Common myeloid progenitor, CD34-positive (primary cell): Measurements from ENCODE around the gene ITGA6. TPM values are rescaled to one million over a fixed set of nuclear protein-coding genes. Genes with fewer than 3 reads are reported as not detected.

ENCODE experiments used
- CTCF ChIA-PET: fragments of 350-600 bp; sonication (Branson Sonifier 250); formaldehyde crosslinking; loops from one replicate; lab custom pipeline; 2021; ENCODE audit warnings: antibody characterized with exemption; lab: Charles Lee
- POLR2A ChIA-PET: fragments of 350-600 bp; sonication (Branson Sonifier 250); formaldehyde crosslinking; loops from one replicate; lab custom pipeline; 2021; ENCODE audit warnings: antibody characterized with exemption; lab: Charles Lee
- DNase-seq, 3 donors: peaks; one replicate each; pipeline versions ENCODE4 v3.0.0 to v3.0.0-alpha.2; 2013
- H3K27ac ChIP-seq, 2 experiments: 1 replicate in 1 of 2; 2 replicates in 1 of 2; pipeline ENCODE4 v1.7.0; 2013; ENCODE audit warnings: inconsistent platforms in 2 of 2, low read length in 2 of 2, mild to moderate bottlenecking in 2 of 2, low read depth in 1 of 2, moderate library complexity in 1 of 2; ENCODE audit not compliant: severe bottlenecking in 2 of 2, insufficient read depth in 1 of 2, poor library complexity in 1 of 2
- H3K27me3 ChIP-seq, 5 experiments: replicated peaks in 2 of 5; 1 replicate in 3 of 5; 2 replicates in 2 of 5; pipeline versions ENCODE4 v1.6.1 to v1.7.0; 2013; ENCODE audit warnings: low read length in 4 of 5, mild to moderate bottlenecking in 2 of 5, moderate library complexity in 2 of 5, inconsistent platforms in 1 of 5; ENCODE audit not compliant: insufficient read depth in 5 of 5, control insufficient read depth in 4 of 5
- H3K36me3 ChIP-seq, 4 experiments: 1 replicate in 2 of 4; 2 replicates in 2 of 4; pipeline versions ENCODE4 v1.6.1 to v1.7.0; 2013; ENCODE audit warnings: low read length in 3 of 4, control low read depth in 1 of 4, mild to moderate bottlenecking in 1 of 4; ENCODE audit not compliant: control insufficient read depth in 4 of 4, insufficient read depth in 4 of 4
- H3K4me1 ChIP-seq, 4 experiments: 1 replicate in 3 of 4; 2 replicates in 1 of 4; pipeline versions ENCODE4 v1.6.1 to v1.7.1; 2013; ENCODE audit warnings: low read length in 3 of 4, mild to moderate bottlenecking in 3 of 4, control low read depth in 1 of 4, inconsistent platforms in 1 of 4, moderate library complexity in 1 of 4; ENCODE audit not compliant: control insufficient read depth in 4 of 4, insufficient read depth in 4 of 4; ENCODE audit errors: control extremely low read depth in 1 of 4
- H3K4me3 ChIP-seq, 7 experiments: 1 replicate in 4 of 7; 2 replicates in 3 of 7; pipeline versions ENCODE4 v1.5.1 to v1.7.0; 2013; ENCODE audit warnings: mild to moderate bottlenecking in 7 of 7, low read length in 6 of 7, moderate library complexity in 6 of 7, inconsistent platforms in 2 of 7, low read depth in 2 of 7, control low read depth in 1 of 7; ENCODE audit not compliant: insufficient read depth in 4 of 7, control insufficient read depth in 1 of 7; ENCODE audit errors: extremely low read depth in 1 of 7
- H3K9me3 ChIP-seq, 5 experiments: 1 replicate in 4 of 5; 2 replicates in 1 of 5; pipeline versions ENCODE4 v1.6.1 to v1.7.1; 2013; ENCODE audit warnings: low read length in 4 of 5, mild to moderate bottlenecking in 2 of 5, inconsistent platforms in 1 of 5, low read depth in 1 of 5, moderate library complexity in 1 of 5; ENCODE audit not compliant: control insufficient read depth in 4 of 5, insufficient read depth in 2 of 5; ENCODE audit errors: control extremely low read depth in 1 of 5
- WGBS: methylation state at CpG from one replicate; pipeline ENCODE4 v1.1.5; 2013; ENCODE audit not compliant: insufficient coverage; 5-methylcytosine and 5-hydroxymethylcytosine counted together
- polyA plus RNA-seq: library from polyadenylated mRNA; unstranded; fragments of 120-200 nt; gene quantifications from one replicate; pipeline ENCODE4 v1.2.1, GENCODE V29; 2013

Gene ITGA6
- polyA plus RNA-seq, result 54.0 TPM

DNA sequence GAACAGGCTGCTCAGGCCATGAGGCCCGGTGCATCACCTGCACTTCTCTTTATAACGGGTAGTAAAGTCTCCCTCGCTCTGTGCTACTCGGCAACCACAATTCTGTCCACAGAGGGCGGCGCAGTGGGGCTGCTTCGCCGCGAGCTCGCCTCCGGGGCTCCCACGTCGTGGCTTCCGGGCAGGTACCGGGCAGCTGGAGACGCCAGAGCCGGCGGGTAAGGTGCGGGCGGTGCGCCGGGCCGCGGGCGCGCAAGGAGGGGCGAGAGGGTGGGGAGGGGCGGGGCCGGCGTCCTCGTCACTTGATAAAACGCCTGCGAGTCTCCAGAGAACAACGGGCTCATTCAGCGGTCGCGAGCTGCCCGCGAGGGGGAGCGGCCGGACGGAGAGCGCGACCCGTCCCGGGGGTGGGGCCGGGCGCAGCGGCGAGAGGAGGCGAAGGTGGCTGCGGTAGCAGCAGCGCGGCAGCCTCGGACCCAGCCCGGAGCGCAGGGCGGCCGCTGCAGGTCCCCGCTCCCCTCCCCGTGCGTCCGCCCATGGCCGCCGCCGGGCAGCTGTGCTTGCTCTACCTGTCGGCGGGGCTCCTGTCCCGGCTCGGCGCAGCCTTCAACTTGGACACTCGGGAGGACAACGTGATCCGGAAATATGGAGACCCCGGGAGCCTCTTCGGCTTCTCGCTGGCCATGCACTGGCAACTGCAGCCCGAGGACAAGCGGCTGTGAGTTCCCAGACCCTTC is at the start of gene ITGA6:
Gene ITGA6 (plus strand): TSS at position 331 of the 734 bp plus-strand sequence.
- H3K9me3 ChIP-seq, result no peaks in the 10 kb centered on the region
- peak within 1 kb of the TSS; percentile 73 to 89 (median 83) for H3K4me3 ChIP-seq
- no peaks in the 10 kb centered on the region for H3K36me3 ChIP-seq
- H3K4me1 ChIP-seq, result peaks cover 22 to 49% (median 42%) of the 10 kb centered on the region in 4 experiments
- 0% methylated on average over 53 of the region's 79 CpGs for WGBS
- H3K27me3 ChIP-seq, result no peaks in the 10 kb centered on the region
- ChIA-PET POLR2A (interaction anchor here (1.4 kb wide), 1 partner anchor 32 kb away, joined by 4 read pairs; no protein-coding TSS in a partner anchor), CTCF (interaction anchor here (0.8 to 30.2 kb wide), 15 partner anchors 12 to 323 kb away, joined by 3 to 515 read pairs (median 4); no protein-coding TSS in a partner anchor)
- DNase-seq, result peak; percentile 77 to 87 (median 79)
- H3K27ac ChIP-seq, result peak within 1 kb of the TSS in 1 of 2 experiments; percentile 9

DNA sequence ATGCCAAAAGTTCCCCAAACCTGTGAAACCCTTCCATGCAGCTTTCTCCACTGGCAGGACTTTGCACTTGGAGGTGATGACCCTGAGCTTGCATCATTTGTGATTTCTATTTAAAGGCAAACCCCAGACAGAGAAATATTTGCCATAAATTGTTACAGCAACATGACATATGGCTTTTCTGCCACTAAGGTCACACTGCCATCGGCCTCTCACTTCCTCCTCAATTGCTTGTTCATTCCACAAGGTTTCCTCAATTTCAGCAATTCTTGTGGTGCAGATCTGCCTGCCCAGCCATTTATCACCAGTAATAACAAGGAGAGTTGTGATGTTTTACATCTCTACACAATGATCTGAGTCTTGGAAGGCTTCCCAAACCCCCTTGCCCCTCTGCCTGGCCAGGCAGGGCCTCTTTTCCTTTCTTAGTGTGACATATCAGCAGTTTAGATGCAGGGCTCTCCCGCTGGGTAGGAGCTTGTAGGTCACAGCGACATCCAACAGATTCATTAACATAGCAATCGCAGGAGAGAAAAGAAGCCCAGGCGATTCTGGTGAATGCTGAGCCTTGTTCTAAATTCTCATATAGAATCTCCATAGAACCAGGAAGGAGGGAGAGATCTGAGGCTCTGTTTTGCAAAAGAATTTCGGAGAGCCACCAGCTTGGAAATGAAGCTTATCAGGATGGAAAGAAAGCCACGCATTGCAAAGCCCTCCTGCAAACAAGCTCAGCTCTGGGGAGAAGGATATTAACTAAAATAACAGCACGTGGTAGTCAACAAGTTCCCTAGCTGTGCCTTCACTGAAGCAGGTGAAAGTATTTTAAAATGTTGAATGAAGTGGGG is 46.7 kb upstream of the ITGA6 start:
- 3% methylated on average over 5 of the region's 8 CpGs for WGBS
- Histone ChIP-seq H3K36me3 (no peaks in the 10 kb centered on the region), H3K4me3 (peak overlapping the region in 4 of 7 experiments; percentile 19 to 53 (median 28)), H3K27me3 (no peaks in the 10 kb centered on the region), H3K27ac (no peak overlapping the region), H3K9me3 (peaks cover 0 to 8% (median 0%) of the 10 kb centered on the region in 5 experiments), H3K4me1 (peaks cover 3 to 25% (median 21%) of the 10 kb centered on the region in 4 experiments)
- CTCF ChIA-PET, result interaction anchor here (0.6 to 4.5 kb wide), 9 partner anchors 9 to 153 kb away, joined by 3 to 18 read pairs (median 4); no protein-coding TSS in a partner anchor
- peak; percentile 34 to 86 (median 82) for DNase-seq
- POLR2A ChIA-PET, result no interaction called here

DNA sequence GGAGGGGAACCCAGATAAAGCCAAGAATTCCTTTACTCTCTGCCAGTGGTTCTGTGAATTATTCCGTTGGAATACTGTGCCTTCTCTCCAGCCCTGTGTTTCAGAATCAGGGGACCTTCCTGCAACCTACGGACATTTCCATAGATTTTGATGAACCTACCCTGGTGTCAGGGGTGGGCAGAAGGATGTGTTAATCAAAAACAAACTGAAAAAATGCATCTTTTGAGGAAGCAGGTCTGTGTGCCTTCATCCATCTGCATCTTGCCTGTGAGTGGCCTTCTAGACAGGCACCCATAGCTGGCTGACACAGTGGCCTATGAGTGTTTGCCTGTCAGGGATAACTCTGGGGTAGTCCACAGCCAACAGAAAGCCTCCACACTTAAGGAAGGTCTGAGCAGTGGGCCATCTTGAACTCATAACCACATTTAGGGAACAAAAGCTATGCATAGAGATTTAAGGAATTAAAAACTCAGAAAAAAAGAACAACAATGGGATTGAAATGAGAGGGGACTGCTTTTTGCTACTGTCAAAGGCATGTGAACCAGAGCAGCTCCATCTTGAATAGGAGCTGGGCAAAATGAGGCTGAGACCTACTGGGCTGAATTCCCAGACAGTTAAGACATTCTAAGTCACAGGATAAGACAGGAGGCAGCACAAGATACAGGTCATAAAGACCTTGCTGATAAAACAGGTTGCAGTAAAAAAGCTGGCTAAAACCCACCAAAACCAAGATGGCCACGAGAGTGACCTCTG is 45.9 kb upstream of the ITGA6 start:
- Histone ChIP-seq H3K27me3 (no peaks in the 10 kb centered on the region), H3K27ac (no peak overlapping the region), H3K4me1 (peaks cover 3 to 25% (median 21%) of the 10 kb centered on the region in 4 experiments), H3K36me3 (no peaks in the 10 kb centered on the region), H3K9me3 (peaks cover 0 to 8% (median 0%) of the 10 kb centered on the region in 5 experiments), H3K4me3 (peak overlapping the region in 2 of 7 experiments; percentile 20 to 28)
- POLR2A ChIA-PET, result no interaction called here
- DNase-seq, result peak in 1 of 3 donors; percentile 57
- WGBS, result 88% methylated on average over 2 of the region's 3 CpGs
- CTCF ChIA-PET, result interaction anchor here (0.6 to 4.5 kb wide), 9 partner anchors 8 to 153 kb away, joined by 3 to 18 read pairs (median 4); no protein-coding TSS in a partner anchor

- no peaks in the 10 kb centered on the region for H3K36me3 ChIP-seq
- H3K27me3 ChIP-seq, result no peaks in the 10 kb centered on the region
- H3K27ac ChIP-seq, result no peak overlapping the region
- H3K4me1 ChIP-seq, result peaks cover 10 to 38% (median 18%) of the 10 kb centered on the region in 4 experiments
- POLR2A ChIA-PET, result interaction anchor here (1.0 kb wide), 1 partner anchor 8 kb away, joined by 3 read pairs; no protein-coding TSS in a partner anchor
- no peaks in the 10 kb centered on the region for H3K9me3 ChIP-seq
- H3K4me3 ChIP-seq, result no peak overlapping the region
- no peak for DNase-seq
- 64% methylated on average over 4 of the region's 4 CpGs for WGBS
- CTCF ChIA-PET, result interaction anchor here (1.0 to 1.5 kb wide), 3 partner anchors 46 to 53 kb away, joined by 3 read pairs; no protein-coding TSS in a partner anchor
Measured at GRCh38 chr2:172387361-172387760, 40.0 kb upstream of the ITGA6 start.

GRCh38 chr2:172389685-172390339 is 37.6 kb upstream of the ITGA6 start:
- WGBS, result 38% methylated on average over 2 of the region's 4 CpGs
- Histone ChIP-seq H3K4me3 (peak overlapping the region in 2 of 7 experiments; percentile 36 to 40), H3K27me3 (no peaks in the 10 kb centered on the region), H3K27ac (no peak overlapping the region), H3K9me3 (no peaks in the 10 kb centered on the region), H3K4me1 (peaks cover 12 to 51% (median 37%) of the 10 kb centered on the region in 4 experiments), H3K36me3 (no peaks in the 10 kb centered on the region)
- DNase-seq, result peak; percentile 39 to 69 (median 61)
- POLR2A ChIA-PET, result no interaction called here
- CTCF ChIA-PET, result interaction anchor here (1.4 kb wide), 1 partner anchor 9 kb away, joined by 4 read pairs; no protein-coding TSS in a partner anchor

DNA sequence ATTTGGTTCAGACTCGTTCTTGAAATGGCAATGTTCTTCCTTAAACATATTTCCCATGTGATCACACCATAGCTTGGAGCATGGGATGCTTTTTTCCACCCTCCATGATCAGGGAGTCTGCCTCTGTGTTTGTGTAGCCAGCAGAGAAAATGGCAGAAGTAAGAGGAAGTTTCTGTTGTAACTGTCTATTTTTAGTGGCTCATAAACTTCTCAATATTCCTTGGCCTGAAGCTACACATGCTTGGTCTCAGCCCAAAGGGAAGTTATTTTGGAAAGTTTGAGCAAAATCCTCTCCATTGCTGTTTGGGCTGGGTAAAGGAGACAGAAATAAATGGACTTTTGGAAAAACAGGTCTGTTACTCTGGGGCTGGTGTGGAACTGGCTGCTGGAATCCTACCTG is 33.4 kb upstream of the ITGA6 start:
- H3K4me3 ChIP-seq, result peak overlapping the region in 3 of 7 experiments; percentile 14 to 24 (median 19)
- CTCF ChIA-PET, result no interaction called here
- no peak overlapping the region for H3K27ac ChIP-seq
- no peaks in the 10 kb centered on the region for H3K36me3 ChIP-seq
- H3K27me3 ChIP-seq, result no peaks in the 10 kb centered on the region
- H3K9me3 ChIP-seq, result no peaks in the 10 kb centered on the region
- POLR2A ChIA-PET, result no interaction called here
- H3K4me1 ChIP-seq, result peaks cover 16 to 62% (median 54%) of the 10 kb centered on the region in 4 experiments
- DNase-seq, result peak in 1 of 3 donors; percentile 32
- WGBS, result no CpG with 5 or more reads among the region's 1 CpG
